Subcutaneous adipose tissue (tissue), 4 donors: ENCODE data around the gene PRRX1. TPM values are rescaled to one million over a fixed set of nuclear protein-coding genes. Genes with fewer than 3 reads are reported as not detected.

Source experiments
- CTCF ChIP-seq: fragments of 450-650 bp; IDR thresholded peaks from one replicate; pipeline ENCODE4 v1.5.1; 2016; ENCODE audit warnings: low read depth, mild to moderate bottlenecking, control low read depth, antibody characterized with exemption, moderate library complexity
- total RNA-seq, 4 donors: library from RNA; depleted of rRNA; stranded (reverse); fragments of >200 nt; gene quantifications; one replicate each; pipeline ENCODE4 v1.1.0, GENCODE V29; 2016

The PRRX1 gene
- total RNA-seq, 4 donors from 2014 or later: 75.3 to 115 (median 87.3) TPM

- no peak for TF ChIP-seq CTCF
Measured at GRCh38 chr1:170666541-170667254, 2.8 kb downstream of the PRRX1 start.

GRCh38 chr1:170668209-170669106 lies 4.5 kb downstream of the PRRX1 start:
- TF ChIP-seq CTCF: no peak

GRCh38 chr1:170669107-170669445 lies 5.1 kb downstream of the PRRX1 start:
- no peak for TF ChIP-seq CTCF

DNA sequence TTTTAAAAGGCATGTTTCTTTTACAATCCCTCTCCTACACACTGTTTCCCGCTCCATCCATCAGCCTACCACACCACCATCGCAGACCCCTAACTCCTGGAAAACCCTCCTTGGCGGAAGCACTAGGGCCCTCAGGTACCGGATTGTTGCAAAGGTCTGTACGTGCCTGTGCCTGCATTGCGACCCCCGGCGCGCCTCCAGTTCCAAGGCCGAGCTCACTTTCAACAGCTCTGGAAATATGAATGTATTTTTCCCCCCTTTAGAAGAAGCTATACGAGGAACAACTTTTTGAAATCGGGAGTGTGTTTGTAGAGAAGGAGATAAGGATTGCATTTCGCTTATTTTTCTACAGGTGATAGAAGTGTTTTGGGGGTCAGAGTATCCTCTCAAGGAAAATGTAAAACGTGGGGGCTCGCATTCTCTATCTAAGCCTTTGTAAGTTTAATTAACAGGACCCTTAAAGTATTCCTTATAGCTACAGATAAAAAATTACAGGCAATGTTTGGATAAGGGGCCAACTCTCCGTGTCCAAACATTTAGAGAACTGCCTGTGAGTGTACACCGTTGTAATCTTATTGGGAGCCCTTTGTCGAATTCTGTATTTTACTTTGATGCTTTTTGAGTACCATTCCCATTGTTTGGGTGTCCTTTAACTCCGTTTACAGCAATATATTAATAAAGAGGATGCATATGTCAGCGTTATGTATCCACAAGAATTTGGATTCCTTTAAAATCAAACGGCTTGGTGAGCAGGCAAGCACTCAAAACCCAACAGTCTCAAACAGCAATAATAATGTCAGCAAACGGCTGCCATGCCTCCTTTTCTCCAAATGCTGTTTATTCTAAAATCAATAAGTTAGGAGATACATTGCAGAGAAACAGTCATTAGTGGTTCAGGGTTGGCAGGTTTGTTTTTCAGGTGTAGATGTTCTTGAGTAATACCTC lies 5.9 kb downstream of the PRRX1 start:
- TF ChIP-seq CTCF: no peak

DNA sequence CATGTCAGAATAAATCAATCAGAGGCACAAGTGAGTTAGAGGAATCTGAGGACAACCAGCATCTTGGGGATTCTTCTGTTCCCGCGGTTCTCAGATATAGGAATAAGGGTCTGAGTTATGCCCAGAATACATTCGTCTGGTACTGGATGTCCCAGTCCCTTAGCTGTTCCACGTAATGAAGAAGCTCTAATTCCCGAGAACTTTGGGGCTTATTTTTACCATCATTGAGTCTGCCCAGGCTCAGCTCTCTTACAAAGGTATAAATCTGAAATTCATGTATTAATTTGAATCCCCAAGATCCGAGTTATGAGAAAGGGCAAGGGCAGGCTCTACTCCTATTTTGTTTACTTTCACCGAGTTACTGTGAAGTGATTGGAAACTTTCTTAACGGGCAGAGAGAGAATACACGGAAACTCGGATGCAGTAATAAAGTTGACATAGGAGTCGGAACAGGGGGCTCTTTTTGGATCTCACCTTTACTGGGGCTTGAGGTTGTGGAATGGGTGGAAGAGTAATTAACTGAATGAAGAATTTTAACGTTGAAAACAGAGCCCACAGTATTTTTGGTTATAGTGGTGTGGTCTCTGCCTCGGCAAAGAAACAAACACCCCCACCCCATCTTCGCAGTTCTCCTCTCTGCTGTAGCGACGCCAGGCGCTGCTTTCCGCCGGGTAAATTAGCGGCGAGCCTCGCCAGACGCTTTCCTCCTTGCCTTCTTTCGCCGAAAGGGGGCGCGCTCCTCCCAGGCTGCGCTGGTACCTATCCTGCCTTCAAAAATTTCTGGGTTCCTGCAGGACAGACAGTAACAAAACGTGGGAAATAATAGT lies 7.1 kb downstream of the PRRX1 start:
- TF ChIP-seq CTCF: no peak

DNA sequence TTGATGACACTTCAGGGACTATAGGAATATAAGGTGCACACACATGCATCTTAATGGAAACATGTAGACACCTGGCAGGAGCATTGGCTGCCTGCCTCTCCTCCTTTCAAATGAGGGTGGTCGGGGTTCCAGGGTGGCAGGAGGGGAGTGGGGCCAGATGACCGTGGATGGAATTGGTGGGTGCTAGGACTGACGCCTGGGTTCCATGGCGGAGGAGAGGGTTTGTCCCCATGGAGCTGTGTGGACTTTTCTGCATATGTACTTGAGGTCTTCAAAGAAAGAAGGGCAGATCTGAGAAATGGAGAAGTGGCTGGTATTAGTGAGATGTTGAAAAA lies 7.7 kb downstream of the PRRX1 start:
- TF ChIP-seq CTCF: no peak
